ENCODE measurements around the gene ME1.
"Not testable (repeated sequence)": the region's sequence is repeated elsewhere in the genome, so short reads cannot be mapped to it uniquely, and the experiment has no call there.

ME1 gene

GRCh38 chr6:83359638-83360037, 71.2 kb downstream of the ME1 start:
- DNase-seq (ENCODE audit: low read depth in 2 of 2, low spot score in 1 of 2): no peak

DNA sequence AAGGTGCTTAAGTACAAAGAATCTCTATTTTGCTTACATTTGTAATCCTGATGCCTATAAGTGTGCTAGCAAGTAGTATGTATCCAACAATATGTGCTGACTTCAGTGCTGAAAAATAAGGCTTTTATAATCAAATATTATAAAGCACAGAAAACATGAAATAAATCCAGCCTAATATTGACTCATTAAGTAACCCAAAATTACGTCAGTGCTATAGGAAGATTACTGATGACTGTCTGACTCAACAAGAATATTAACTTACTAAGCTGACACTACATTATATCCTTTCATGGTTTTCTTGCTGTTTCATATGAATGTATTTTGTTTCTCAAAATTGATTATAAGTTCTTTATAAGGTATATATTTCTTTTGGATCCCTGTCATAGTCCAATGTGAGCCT, 76.1 kb downstream of the ME1 start:
- DNase-seq (ENCODE audit: low read depth in 2 of 2, low spot score in 1 of 2): no peak

GRCh38 chr6:83352424-83353061, 78.3 kb downstream of the ME1 start:
- DNase-seq (ENCODE audit: low read depth in 2 of 2, low spot score in 1 of 2): no peak

DNA sequence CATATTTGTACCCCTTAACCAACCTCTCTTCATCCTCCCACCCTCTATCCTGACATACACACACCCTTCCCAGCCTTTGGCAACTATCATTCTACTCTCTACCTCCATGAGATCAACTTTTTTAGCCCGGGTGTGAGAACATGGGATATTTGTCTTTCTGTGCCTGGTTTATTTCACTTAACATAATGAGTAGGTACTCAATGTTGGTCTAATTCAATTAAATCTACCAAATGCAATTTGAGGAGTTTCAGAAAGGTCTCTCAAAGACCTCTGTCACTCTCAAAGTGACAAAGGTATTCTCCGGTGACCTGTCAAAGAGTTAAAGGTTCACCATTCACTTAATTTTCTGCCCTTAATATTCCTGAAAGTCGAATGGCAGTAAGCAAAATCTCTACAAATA, 87.7 kb downstream of the ME1 start:
- no peak for DNase-seq (ENCODE audit: low read depth in 2 of 2, low spot score in 1 of 2)

DNA sequence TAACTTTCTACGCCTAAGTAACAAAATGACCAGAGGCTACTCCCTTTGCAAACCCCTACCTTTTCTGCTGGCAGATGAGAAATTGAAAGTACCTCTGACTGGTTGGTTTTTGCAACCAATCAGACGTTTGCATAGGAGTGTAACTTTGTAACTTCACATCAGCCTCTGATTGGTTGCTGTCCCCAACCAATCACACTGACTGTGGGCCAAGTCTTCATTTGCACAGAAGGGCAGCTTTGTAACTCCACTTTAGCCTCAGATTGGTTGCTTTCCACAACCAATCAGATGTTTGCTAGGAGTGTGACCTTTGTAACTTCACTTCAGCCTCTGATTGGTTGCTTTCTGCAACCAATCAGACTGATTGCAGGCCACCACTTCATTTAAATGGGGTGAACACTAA, 89.1 kb downstream of the ME1 start:
- DNase-seq (ENCODE audit: low read depth in 2 of 2, low spot score in 1 of 2): no peak

DNA sequence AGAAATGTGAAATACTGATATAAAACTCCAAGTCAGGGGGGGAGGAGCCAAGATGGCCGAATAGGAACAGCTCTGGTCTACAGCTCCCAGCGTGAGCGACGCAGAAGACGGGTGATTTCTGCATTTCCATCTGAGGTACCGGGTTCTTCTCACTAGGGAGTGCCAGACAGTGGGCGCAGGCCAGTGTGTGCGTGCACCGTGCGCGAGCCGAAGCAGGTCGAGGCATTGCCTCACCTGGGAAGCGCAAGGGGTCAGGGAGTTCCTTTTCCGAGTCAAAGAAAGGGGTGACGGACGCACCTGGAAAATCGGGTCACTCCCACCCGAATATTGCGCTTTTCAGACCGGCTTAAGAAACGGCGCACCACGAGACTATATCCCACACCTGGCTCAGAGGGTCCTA, 96.9 kb downstream of the ME1 start:
- DNase-seq (ENCODE audit: low read depth in 2 of 2, low spot score in 1 of 2): not testable (repeated sequence)

DNA sequence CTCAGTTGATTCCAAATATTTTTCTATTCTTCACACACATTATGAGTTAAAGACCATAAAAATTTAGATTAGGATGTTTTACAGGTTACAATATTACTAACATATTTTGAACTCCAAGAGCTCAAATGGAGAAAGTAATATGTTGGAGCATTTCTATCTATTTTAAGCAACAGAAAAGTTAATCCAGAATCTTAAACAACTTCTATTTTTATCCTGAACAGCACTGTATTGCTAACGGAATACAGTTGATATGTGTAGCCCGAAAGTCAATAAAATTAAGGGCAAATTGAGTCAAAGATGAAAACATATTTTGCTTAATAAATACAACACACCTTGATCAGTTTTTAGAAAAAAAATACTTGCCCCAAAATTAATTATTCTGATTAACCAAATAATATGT, 97.4 kb downstream of the ME1 start:
- DNase-seq (ENCODE audit: low read depth in 2 of 2, low spot score in 1 of 2): no peak

- no peak for DNase-seq (ENCODE audit: low read depth in 2 of 2, low spot score in 1 of 2)
These were observed 116.2 kb downstream of the ME1 start for GRCh38 chr6:83314693-83315092.

DNA sequence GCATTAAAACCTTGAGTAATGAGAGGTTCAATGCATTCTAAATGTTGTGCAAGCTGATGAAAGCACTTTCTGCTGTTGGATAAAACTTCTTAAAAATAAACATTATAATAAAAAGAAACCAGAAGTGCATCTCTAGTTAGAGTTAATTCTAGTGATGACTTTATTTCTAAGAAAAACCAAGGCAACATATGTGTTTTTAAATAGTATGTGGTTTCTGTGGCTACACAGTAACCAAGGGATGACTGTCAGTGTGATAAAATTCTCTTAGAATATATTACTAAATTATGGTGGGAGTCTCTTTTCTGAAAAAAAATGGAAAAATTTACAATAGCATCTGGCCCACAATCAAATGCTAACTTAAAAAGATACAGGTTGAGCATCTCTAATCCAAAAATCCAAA, 117.0 kb downstream of the ME1 start:
- no peak for DNase-seq (ENCODE audit: low read depth in 2 of 2, low spot score in 1 of 2)

DNA sequence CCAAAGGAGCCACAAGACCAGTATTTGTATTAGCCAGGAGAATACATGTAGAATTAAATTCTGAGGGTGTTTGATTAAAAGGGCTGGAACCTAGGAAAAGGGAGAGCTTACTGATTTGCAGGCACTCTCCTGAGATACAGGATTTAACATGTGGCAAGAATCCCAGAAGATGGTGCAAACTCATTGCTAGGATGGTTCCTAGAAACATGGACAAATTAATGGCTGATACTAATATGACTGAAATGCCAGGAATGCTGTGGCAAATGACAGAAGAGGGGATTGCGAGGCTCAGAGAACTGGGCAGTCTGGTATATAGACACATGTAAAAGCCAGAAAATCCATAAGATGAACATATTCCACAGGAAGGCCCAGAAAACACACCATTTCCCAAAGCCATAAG, 119.6 kb downstream of the ME1 start:
- DNase-seq (ENCODE audit: low read depth in 2 of 2, low spot score in 1 of 2): no peak

- no peak for DNase-seq (ENCODE audit: low read depth in 2 of 2, low spot score in 1 of 2)
These were observed 120.8 kb downstream of the ME1 start for GRCh38 chr6:83310046-83310445.

DNA sequence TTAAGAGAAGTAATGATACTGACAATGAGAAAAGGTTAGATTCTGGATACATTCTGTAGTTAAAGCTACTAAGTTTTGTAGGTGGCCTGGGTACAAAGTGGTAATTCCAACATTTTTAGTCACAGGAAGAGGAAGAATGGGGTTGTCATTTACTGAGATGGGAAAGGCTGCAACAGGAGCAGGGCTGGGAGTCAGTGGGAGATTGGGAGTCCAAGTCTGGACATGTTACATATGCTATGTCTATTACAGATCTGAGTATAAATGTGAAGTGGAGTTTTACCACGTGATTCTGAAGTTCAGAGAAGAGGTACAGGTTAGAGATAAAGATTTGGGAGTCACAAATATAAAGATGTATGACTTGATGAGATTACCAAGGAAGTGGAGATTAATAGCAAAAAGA, 121.5 kb downstream of the ME1 start:
- no peak for DNase-seq (ENCODE audit: low read depth in 2 of 2, low spot score in 1 of 2)

DNA sequence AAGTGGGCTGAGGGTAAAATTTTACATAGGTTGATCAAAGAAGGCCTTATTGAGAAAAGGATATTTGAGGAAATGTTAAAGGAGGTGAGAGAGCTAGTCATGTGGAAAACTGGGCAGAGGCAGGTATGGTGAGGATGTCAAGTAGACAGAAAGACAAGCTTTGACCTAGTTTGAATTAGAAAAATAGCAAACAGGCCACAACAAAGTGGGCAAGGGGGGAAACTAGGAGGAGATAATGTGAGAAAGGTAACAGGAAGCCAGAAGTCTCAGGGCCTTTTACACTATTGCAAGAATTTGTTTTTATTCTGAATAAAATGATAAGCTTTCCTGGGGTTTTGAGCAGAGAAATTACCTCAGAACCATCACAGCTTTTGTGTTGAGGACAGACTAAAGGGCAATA, 122.0 kb downstream of the ME1 start:
- no peak for DNase-seq (ENCODE audit: low read depth in 2 of 2, low spot score in 1 of 2)

DNA sequence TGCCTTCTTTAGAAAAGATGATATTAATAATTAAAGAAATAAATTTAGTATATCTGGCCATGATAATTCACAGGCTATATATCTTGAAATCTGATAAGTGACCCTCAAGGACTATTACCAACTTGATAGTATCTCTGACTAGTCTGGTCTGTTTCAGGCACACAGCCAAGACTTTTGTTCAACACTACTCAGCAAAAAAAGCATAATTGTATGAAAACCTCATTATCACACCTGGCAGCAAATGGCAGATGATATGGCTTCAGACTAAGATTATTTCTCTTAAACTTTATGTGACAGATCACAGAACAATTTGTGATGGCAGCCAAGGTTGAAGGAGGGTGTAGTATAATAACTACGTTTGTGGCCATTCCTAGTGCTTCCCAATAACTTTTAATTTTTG, 123.0 kb downstream of the ME1 start:
- DNase-seq (ENCODE audit: low read depth in 2 of 2, low spot score in 1 of 2): no peak

GRCh38 chr6:83303426-83303825, 127.4 kb downstream of the ME1 start:
- DNase-seq (ENCODE audit: low read depth in 2 of 2, low spot score in 1 of 2): no peak

DNA sequence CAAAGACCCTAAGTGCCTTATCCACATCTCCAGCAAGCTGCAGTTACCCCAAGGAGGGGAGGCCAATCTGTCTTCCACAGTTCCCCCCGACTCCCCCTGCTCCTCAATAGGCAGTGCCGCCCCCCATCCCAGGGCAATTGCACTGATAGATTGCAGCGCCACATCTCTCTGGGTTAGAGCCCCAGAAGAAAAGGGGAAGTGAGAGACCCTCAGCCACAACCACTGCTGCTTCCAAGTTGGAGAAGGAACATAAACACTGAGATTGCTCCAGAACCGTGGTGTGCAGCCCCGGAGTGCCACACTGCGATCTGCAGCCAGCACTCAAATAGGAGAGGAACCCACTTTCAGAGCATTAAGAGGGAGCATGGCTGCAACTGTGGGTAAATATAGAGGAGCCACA, 136.2 kb downstream of the ME1 start:
- DNase-seq (ENCODE audit: low read depth in 2 of 2, low spot score in 1 of 2): no peak

DNA sequence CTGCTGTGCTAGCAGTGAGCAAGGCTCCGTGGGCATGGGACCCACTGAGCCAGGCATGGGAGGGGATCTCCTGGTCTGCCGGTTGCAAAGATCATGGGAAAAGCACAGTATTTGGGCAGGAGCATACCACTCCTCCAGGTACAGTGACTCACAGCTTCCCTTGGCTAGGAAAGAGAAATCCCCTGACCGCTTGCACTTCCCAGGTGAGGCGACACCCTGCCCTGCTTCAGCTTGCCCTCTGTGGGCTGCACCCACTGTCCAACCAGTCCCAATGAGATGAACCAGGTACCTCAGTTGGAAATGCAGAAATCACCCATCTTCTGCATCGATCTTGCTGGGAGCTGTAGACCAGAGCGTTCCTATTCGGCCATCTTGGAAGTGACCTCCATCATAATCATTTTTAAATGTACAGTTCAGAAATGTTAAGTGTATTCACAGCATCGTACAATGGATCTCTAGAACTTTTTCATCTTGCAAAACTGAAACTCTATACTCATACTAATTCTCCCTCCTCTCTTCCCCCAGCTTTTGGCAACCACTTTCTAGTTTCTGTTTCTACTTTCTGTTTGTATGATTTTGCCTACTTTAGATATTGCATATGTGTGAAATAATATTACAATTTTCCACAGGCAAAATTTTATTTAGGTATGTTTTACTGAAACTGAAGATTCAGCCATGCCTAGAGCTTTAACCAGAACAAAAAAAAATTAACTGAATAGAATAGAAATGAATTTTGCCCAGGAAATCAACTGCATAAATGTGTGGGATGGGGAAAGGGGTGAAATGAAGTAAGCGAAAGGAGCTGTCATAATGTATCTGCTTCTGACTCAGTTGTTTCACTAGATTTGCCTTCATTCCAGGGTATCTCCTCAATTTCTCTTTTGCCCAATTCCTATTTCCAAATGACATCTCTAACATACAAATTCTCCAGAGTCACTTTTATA, 137.7 kb downstream of the ME1 start:
- no peak for DNase-seq (ENCODE audit: low read depth in 2 of 2, low spot score in 1 of 2)

- not testable (repeated sequence) for DNase-seq (ENCODE audit: low read depth in 2 of 2, low spot score in 1 of 2)
These were observed 143.6 kb downstream of the ME1 start for GRCh38 chr6:83287298-83287697.

DNA sequence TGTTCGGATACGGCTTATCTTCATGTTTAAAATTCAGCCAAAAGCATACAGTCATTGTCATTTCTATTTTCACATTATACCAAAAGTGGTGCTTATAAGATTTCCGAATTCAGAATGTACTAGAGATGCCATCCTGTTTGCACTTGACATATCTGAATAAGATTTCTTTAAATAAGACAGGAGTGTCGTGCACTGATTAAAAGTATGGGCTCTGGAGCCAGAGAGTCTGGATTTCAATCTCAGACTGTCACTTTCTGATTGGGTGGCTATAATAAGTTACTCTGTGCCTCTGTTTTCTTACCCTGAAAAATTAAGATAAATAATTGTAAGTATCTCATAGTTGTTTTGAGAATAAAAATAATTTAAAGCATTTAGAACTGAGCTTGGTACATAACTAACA, 144.9 kb downstream of the ME1 start:
- no peak for DNase-seq (ENCODE audit: low read depth in 2 of 2, low spot score in 1 of 2)

- DNase-seq (ENCODE audit: low read depth in 2 of 2, low spot score in 1 of 2): no peak
These were observed 157.3 kb downstream of the ME1 start for GRCh38 chr6:83273596-83273995.

DNA sequence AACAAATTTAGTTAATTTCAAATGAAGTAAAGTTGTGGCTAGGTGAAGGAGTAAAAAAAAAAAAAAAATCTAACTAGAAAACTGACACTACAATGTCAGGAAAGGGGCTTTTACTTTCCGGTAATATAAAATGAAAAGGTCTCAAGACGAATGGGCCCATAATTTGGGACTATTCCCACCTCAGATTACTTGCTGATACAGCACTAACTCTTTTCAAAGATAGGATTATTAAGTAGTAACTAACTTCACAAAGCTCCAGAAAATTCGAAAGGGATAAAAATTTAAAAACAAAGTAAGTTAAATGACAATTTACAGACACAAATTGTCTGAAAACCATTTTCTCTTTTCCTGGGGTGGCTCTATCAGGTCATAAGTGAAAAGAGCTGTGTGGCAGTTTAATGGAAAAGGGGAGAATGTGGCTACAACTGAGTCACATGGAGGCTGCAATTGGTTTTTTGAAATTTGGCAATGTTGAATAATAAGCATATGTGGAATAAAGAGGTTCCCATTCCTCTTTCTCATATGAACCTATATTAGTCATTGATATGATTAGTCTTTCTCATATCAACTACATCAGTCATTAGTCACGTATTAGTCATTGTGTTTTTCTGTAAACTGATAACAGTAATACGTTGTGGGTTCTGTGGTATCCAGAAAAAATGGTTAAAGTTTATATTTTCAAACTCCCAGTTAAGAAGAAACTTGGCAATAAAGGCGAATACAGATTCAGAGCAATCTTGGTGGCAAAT, 159.7 kb downstream of the ME1 start:
- no peak for DNase-seq (ENCODE audit: low read depth in 2 of 2, low spot score in 1 of 2)

DNA sequence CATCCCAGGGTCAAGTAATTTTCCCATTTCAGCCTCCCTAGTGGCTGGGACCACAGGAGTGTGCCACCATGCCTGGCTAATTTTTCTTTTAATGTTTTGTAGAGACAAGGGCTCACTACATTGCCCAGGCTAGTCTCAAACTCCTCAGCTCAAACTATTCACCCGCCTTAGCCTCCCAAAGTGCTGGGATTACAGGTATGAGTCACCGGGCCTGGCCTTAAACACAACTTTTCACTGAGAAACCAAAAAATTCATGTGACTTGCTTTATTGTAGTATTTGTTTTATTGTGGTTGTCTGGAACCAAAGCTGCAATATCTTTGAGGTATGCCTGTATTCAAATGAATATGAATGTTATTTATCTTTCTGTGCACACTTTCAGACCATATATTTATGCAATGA, 165.5 kb downstream of the ME1 start:
- no peak for DNase-seq (ENCODE audit: low read depth in 2 of 2, low spot score in 1 of 2)
